Skin epidermis (tissue), 12 donors: ENCODE data around the gene BORCS6.

Source experiments
- H3K27ac ChIP-seq, 21 experiments: fragments of 200-600 bp; sonication (generic) in 11 of 21; one replicate each; pipeline ENCODE4 v1.5.0; 2020; ENCODE audit warnings: mild to moderate bottlenecking in 3 of 21, inconsistent platforms in 2 of 21, moderate library complexity in 2 of 21
- H3K4me3 ChIP-seq, 7 experiments: fragments of 200-600 bp; sonication (generic) in 2 of 7; one replicate each; pipeline ENCODE4 v1.5.0; 2020; ENCODE audit warnings: inconsistent platforms in 2 of 7, mild to moderate bottlenecking in 2 of 7, moderate library complexity in 1 of 7

BORCS6 gene

DNA sequence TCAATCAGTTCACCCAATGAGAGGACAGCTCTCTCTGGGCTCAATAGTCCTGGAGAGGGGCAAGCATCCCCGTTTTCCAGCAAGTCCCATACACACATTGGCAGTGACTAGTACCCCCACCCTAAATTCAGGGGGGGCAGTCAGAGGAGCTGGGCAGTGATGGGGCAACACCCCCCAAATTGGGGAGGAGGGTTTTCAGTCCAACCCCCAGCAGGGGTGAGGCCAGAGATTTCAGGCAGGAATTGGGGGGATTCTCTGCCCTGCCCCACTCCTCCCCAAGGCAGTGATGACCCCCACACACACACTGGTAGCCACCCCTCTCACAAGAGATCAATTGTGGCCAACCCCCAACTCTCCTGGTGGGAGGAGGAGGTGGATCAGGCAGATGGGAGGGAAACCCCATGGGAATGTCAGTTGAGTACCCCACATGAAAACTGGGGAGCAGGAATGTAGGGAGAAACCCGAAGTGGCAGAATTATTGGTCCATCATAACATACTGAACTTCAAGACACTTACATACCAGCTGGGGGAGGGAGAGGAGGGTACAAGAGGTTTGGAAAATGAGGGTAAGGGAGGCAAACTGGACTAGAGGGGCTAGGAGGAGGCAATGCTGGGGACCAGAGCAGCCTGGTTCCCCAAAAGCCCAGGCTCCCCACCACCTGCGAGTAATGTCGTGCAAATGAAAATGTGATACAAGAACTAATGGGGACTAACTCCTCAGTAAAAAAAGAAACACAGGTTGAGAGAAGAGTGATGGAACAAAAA is 30.3 kb downstream of the BORCS6 start:
- peak overlapping the region in 9 of 21 experiments; percentile 7 to 99 (median 38) for H3K27ac ChIP-seq

GRCh38 chr17:8159032-8159400 is 31.0 kb downstream of the BORCS6 start:
- Histone ChIP-seq H3K27ac (peak overlapping the region in 7 of 21 experiments; percentile 22 to 97 (median 41)), H3K4me3 (no peak overlapping the region)

More for the DNA sequence above, 30.3 kb downstream of the BORCS6 start:
- no peak overlapping the region for H3K4me3 ChIP-seq

- Histone ChIP-seq H3K4me3 (no peak overlapping the region), H3K27ac (peak overlapping the region in 16 of 21 experiments; percentile 8 to 98 (median 64))
These were observed 31.5 kb downstream of the BORCS6 start for GRCh38 chr17:8158267-8159031.

DNA sequence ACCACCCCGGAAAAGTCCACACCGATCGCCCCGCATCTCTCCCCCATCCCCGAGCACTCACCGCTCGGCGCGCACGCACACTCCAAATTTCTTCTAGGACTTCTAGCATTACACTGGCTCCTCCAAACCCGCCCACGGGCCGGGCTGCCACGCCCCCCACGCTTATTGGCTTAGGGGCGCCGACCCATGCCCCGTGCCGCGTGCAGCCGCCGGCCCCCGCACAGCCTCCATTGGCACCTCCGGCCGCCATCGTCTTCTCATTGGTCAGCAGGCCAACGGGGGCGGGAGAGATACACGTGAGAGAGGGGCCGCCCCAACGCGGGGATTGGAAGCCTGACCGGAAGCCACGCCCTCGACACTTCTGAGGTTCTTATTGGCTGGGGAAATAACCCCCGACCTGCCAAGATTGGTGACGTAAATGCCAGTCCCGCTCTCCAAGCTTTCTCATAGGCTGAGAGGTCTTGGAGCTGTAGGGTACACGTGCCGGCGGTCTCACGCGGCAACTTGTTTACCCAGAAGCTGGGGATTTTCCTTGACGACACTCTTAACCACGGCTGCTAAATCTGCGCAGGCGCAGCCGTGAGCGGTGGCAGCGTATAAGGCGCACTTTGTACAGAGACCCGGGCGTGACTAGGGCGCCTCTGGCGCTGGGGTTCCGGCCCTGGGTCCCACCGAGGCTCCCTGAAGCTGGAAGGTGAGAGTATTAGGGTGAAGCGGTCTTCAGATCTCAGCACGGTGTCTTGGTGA is 33.6 kb downstream of the BORCS6 start:
- peak overlapping the region; percentile 78 to 100 (median 95) for H3K27ac ChIP-seq
- peak overlapping the region; percentile 43 to 96 (median 57) for H3K4me3 ChIP-seq

DNA sequence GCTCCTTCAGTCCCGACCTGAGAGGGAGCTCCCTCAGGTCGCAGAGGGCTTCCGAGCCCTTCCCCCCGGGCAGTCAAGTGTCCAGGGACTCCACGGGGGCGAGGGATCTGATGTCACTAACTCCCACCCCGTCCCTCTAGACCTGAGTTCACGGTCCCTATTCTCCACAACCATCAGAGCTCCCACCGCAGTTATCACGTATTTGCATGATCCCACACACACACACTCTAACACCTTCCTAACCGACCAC is 34.1 kb downstream of the BORCS6 start:
- peak overlapping the region; percentile 43 to 96 (median 57) for H3K4me3 ChIP-seq
- H3K27ac ChIP-seq: peak overlapping the region; percentile 78 to 100 (median 95)

GRCh38 chr17:8155231-8155995 is 34.6 kb downstream of the BORCS6 start:
- peak overlapping the region; percentile 78 to 100 (median 95) for H3K27ac ChIP-seq

GRCh38 chr17:8154608-8155155 is 35.3 kb downstream of the BORCS6 start:
- H3K4me3 ChIP-seq: peak overlapping the region; percentile 43 to 96 (median 57)
- peak overlapping the region; percentile 78 to 100 (median 95) for H3K27ac ChIP-seq

More at GRCh38 chr17:8155231-8155995, 34.6 kb downstream of the BORCS6 start:
- peak overlapping the region; percentile 43 to 96 (median 57) for H3K4me3 ChIP-seq

DNA sequence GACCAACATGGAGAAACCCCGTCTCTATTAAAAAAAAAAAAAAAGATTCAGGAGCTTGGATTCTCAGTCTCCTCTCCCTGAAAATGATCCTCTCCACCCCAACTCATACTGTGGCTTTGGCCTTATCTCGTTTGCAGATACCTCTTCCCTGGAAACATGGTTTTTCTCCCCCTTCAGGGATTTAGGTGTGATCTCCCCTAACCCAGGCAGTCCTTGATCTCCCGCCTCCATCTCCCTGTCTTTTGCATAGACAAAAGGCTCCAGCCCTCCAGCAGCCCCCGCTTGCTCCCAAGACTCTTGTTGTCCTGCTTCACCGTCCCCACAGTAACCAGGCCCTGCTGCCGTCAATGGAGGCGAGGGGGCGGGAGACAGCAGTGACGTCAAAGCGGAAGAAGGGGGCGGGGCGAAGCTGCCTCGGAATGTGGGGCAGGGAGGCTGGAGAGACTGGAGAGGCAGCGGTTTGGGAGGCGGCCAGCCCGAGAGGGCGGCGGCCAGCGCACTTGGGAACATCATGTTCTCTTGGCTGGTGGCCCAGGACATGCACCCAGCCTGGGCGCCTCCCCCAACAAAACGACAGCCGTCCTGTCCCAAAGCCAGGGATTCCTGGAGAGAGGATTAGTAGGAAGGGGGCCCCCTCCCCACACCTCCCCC is 35.9 kb downstream of the BORCS6 start:
- H3K4me3 ChIP-seq: peak overlapping the region; percentile 43 to 96 (median 57)
- peak overlapping the region in 20 of 21 experiments; percentile 78 to 100 (median 95) for H3K27ac ChIP-seq

- H3K27ac ChIP-seq: peak overlapping the region in 20 of 21 experiments; percentile 69 to 100 (median 95)
- H3K4me3 ChIP-seq: peak overlapping the region; percentile 4 to 96 (median 43)
These were observed 36.4 kb downstream of the BORCS6 start for GRCh38 chr17:8153525-8153956.

GRCh38 chr17:8153031-8153451 is 36.9 kb downstream of the BORCS6 start:
- H3K4me3 ChIP-seq: peak overlapping the region in 3 of 7 experiments; percentile 1 to 96 (median 58)
- H3K27ac ChIP-seq: peak overlapping the region in 20 of 21 experiments; percentile 30 to 100 (median 95)

DNA sequence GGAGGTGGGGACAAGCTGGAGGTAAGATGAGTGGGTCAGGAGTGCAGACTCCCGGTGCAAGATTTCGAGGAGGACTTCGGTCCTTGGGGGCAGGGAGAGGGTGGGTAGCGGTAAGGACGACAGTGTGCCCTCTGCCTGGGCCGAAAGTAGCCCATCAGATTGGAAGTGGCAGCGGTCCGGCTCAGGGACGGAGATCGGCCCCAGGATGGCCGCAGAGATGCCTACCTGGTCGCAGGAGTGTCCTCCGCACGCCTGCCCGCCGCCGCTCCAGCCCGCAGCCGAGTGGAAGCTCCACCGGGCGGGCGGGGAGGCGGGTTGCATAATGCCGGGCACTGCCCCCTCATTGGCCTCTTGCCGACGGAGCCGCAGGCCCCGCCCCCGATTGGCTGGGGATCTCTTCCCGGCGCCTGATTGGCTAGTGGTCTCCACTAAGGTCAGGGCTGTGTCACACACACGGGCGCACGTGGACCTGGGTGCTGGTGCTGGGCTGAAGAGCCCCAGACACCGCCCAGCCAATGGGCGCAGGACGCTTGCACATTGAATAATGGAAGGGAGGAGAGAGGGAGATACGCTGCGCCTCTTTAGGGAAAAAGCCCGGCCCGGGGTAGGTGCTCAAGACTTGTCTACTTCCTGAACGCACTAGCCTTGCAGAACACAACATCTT is 37.7 kb downstream of the BORCS6 start, which contains the start of gene PER1:
Gene PER1, minus strand, starts transcription at position 293 of the 664 bp plus-strand sequence. CDS start 1,698 bp downstream, outside the sequence.
- Histone ChIP-seq H3K27ac (peak within 1 kb of the TSS; percentile 78 to 100 (median 95)), H3K4me3 (peak within 1 kb of the TSS; percentile 47 to 96 (median 77))

DNA sequence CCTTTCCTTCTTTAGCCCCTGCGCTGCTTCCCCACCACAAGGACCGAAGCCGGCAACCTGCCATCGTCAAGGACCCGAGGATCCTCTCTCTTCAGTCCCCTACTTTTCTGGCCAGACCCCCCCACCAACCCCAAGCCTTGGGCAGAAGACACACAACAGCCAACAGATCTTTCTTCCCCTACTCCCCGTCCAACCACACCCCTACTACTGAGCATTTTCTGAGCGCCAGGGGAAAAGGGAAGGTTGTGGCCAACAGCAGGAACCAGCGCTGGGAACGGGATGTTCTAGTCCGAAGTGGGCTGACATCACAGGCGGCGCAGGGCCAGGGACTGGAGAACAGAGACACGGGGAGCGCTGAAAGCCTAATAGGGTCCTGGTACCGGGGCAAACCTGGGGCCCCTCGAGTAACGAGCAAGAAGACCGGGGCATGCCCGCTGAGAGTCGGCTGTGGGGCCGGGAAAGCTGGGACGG is 38.3 kb downstream of the BORCS6 start:
- peak overlapping the region; percentile 47 to 80 (median 61) for H3K4me3 ChIP-seq
- peak overlapping the region; percentile 78 to 100 (median 95) for H3K27ac ChIP-seq

DNA sequence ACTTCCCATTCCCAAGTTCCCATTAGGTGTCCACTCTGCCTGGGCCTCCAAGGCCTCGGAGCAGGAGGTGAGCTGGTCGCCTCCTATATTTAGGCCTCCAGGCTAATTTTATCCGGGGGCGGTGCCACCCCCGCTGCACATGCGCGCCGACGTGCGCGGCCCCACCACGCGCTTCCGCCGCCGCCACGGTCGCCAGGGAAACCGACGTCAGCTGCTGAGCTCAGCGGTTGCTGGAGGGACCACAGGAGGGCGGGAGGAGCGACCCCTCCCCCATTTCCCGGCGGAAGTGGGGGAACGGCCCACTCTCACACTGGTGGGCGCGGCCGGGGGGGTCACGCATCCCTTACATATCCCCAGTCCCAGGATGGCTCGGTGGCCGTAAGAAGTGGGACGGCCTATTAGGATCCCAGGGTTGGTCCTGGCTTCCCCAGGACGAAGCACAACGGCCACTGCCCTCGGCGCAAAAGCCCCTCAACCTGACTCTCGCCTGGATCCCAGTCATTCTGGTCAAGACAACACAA is 38.8 kb downstream of the BORCS6 start:
- H3K4me3 ChIP-seq: peak overlapping the region; percentile 47 to 80 (median 61)
- H3K27ac ChIP-seq: peak overlapping the region; percentile 78 to 100 (median 95)

GRCh38 chr17:8150194-8151119 is 39.5 kb downstream of the BORCS6 start:
- peak overlapping the region in 6 of 7 experiments; percentile 55 to 80 (median 69) for H3K4me3 ChIP-seq
- H3K27ac ChIP-seq: peak overlapping the region in 16 of 21 experiments; percentile 11 to 100 (median 96)

DNA sequence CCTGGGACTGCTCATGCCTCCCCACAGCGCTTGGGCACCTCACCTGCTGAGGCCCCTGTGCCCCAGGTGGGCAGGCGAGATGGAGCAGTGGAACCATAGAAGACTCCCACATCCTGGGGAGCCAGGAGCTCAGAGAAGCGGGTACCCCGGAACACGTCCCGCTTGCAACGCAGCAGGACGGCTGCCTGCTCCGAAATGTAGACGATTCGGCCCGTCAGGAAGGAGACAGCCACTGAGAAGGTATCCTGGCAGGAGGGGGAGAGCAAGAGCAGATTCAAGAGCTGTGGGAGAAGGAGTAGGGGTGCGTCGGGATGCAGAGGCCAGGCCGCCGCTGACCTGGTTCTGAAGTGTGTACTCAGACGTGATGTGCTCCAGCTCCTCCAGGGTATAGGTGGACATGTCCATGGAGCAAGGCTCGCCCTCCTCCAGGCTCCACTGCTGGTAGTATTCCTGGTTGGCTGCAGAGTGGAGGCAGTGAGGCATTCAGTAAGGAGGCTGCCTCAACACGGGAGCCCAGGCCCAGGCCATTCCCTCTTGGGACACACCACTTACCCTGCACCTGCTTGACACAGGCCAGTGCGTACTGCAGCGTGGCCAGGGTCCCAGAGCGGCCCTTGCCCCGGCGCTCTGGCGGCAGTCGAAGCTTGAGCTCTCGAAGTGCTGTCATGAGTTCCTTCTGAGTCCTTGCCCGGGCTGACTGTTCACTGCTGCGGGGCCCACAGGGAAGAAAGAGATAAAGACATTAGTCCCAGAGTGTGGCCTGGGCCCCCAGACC is 40.4 kb downstream of the BORCS6 start:
- Histone ChIP-seq H3K4me3 (no peak overlapping the region), H3K27ac (peak overlapping the region in 3 of 21 experiments; percentile 46 to 100 (median 98))
